Measurements from ENCODE around the gene TWNK.
"Not testable (repeated sequence)": the region's sequence is repeated elsewhere in the genome, so short reads cannot be mapped to it uniquely, and the experiment has no call there.

The TWNK gene

DNA sequence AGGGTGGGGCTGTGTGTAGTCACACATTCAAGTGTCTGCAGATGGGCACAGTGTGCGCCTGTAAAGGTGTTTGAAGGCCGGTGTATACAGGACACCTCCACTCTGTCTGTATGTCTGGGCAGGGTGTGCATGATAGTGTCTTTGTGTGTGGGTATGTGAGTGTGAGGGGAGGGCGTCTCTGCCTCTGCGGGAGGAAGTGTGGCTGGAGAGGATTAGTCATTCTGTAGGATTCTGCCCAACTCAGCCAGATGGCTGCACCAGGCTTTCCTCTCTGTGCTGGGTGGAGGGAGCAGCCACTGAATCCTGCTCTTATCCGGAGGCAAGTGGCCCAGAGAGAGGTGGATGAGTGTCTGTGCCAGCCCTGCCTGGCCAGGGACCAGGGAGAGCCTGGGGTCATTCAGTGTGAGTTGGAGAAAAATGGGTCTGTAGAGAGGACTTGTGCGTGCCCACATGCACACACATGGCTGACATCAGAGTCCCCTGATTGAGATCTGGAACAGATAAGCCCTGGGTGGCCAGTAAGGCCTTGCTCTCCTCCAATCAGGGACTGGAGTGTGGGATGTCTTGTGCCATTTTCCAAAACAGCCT lies 45.4 kb downstream of the TWNK start:
- no peak for DNase-seq

GRCh38 chr10:101033276-101033675 lies 45.9 kb downstream of the TWNK start:
- no peak for DNase-seq

- not testable (repeated sequence) for DNase-seq
These were observed 47.1 kb downstream of the TWNK start for GRCh38 chr10:101034404-101034803.

DNA sequence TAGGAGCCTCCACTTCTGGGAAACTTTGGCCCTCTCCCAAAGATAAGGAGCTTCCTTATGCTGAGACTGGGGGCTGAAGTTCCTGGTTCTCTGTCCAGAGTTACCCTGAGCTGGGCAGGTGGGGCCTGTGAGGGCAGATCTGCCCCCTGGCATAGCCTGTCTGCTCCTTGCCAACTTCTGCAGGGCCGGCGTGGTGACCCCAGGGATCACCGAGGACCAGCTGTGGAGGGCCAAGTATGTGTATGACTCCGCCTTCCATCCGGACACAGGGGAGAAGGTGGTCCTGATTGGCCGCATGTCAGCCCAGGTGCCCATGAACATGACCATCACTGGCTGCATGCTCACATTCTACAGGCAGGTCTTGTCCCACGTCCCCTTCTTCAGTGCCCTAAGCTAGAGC lies 48.0 kb downstream of the TWNK start:
- DNase-seq: no peak

DNA sequence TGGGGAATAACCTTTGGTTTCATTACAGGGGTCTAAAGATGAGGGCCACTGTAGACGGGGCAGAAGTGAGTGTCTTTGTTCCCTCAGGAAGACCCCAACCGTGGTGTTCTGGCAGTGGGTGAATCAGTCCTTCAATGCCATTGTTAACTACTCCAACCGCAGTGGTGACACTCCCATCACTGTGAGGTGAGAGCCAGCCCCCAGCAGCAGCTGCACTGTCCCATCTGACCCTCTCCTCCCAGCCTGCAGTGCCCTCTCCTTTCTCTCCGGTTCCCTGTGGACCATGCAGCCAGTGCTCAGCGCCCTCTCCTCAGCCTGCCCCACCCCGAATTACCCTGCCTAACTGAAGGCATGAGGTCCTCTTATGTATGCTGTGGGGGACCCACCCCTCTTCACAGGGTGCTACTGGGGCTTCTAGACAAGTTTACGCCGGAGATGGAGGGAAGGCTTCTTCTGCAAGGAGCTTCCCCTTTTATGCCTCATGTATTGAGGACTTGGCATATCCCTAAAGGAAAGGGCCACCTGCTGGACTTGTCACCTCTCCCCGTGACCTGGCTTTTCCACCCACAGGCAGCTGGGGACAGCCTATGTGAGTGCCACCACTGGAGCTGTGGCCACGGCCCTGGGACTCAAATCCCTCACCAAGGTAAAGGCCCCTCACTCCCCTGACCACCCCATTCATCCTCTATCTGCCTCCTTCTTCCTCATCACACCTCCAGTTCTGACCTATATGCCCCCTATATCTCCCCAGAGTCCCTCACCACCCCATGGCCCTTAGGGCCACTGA lies 48.8 kb downstream of the TWNK start:
- DNase-seq: no peak

GRCh38 chr10:101036726-101037125 lies 49.4 kb downstream of the TWNK start:
- no peak for DNase-seq

DNA sequence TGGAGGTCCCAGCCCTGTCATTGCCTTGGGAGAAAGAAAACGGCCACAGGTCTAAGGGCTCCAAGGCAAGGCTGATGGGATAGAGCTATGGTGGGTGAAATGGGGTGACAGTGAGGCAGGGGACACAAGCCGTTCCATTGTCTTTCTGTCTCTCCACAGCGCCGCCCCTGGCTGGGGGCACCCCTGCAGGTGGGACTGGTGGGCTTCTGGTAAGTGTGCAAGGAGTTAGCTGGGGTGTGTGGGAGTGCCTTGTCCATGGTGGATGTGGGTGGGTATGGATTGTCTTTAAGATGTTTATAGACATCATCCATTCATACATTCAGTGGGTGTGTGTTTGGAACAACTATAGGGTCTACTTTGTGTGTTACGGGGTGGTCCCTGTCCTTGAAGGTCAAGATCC lies 51.1 kb downstream of the TWNK start:
- DNase-seq: no peak

- DNase-seq: no peak
These were observed 52.7 kb downstream of the TWNK start for GRCh38 chr10:101040061-101040460.

GRCh38 chr10:101040851-101041250 lies 53.5 kb downstream of the TWNK start:
- DNase-seq: no peak

DNA sequence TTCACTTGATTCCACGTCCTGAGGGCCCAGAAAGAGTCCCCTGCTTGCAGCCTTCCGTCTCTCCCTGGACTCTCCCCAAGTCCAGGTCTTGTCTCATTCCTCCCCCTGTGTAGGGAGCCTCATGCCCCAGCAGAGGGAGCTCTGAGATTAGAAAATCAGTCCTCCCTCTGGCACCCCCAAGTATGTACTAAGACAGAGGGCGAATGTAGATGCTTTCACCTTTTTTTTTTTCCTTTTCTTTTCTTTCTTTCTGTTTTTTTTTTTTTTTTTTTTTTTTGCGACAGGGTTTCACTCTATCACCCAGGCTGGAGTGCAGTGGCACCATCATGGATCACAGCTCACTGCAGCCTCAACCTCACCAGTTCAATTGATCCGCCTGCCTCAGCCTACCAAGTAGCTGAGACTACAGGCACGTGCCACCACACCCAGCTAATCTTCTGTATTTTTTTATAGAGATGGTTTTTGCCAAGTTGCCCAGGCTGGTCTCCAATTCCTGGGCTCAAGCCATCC lies 54.0 kb downstream of the TWNK start:
- no peak for DNase-seq

GRCh38 chr10:101042118-101042517 lies 54.8 kb downstream of the TWNK start:
- no peak for DNase-seq

DNA sequence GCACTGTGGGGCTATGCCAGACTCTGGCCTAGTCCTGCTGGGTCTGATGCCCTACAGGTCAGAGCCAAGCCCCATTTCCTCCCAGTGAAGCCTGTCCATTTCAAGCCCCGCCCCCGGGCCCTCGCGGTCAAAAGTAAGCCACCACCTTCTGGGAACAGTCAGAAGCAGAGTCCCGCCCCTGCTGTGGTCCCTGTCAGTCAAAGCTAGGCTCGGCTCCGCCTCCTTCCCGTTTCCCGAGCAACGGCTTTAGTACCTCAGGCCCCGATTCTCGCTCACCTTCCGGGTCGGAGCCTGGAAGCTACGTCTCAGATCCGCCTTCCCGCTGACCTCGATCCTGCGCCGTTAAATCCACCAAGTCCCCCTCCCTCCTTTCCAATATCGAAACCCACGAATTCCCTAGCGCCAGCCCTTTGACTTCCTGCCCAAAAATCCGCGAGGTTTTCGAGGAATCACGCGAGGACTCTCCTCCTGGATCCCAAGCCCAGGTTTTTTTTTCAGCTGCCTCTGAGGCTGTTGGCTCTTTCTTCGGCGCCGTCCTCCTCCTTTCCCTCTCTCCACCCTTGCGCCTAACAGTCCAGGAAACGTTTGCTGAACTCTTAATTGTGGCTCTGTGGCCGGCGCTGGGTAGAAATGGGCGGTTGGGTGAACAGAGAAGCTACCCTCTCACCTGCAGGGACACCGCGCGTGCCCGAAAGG lies 55.5 kb downstream of the TWNK start:
- DNase-seq: peak; percentile 59

DNA sequence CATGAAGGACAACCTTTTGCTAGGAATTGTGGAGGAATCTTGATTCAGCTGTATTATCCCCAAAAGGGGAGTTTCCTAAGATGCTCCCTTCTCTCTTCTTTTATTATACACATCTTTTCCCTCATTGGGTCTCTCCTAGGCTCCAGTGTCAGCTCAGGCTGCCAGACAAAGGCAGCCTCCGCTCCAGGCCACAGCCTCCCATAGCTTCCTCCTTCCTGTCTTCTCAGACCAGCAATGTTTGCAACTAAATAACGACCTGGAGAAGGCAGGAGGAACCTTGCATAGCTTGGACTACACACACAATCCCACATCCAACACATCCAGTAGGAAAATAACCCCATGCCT lies 56.0 kb downstream of the TWNK start:
- DNase-seq: no peak
